Measurements from ENCODE around the gene ABL1. TPM values are rescaled to one million over a fixed set of nuclear protein-coding genes. Genes with fewer than 3 reads are reported as not detected.
"Not testable (repeated sequence)": the region's sequence is repeated elsewhere in the genome, so short reads cannot be mapped to it uniquely, and the experiment has no call there.

ABL1 gene
- polyA plus RNA-seq, 2 donors = 13.6 to 19.0 TPM

DNA sequence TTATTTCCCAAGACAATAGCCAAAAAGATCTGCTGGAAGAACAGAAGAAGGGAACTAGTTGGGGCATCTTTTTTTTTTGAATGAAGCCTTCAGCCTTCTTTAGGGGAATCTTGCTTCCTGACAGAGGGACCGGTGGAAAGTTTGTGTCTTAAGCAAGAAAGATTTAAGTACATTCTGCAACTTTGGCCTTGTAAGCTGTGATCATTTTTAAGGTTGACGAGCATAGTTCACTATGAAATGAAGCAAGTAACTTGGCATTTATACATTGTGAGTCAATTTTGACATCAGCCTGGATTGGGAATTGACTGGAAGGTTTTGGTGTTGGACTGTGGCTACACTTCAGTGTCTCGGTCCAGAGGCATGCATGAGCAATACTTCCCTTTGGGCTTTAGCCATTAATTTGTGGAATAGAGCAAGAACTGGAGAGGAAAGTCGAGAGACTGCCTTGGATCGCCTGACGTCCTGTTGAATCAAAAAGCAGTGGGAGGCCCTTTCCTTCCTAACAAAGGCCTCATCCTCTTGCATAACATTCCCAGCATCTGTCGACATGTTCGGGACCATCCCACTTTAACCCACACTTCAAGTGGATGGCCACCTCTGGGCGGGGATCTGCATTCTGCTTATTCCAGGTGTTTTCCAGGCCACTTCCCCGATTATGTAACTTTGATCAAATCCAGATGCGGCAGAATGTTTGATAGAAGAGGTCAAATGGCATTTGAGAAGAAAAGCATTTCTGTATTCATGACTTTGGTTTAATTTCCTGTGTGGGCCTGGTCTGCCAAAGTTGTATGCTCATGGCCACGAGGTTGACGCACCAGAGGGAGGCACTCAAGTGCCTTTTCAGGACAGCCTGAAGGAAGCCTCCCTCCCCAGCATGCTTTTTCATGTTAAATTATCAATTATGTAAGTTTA lies 12.5 kb downstream of the ABL1 start:
- H3K27ac ChIP-seq (ENCODE audit: low read depth in 2 of 2, low read length in 1 of 2) = peak overlapping the region; percentile 80 to 84
- H3K36me3 ChIP-seq (ENCODE audit: control insufficient read depth in 2 of 2, insufficient read depth in 2 of 2, low read length in 1 of 2) = no peaks in the 10 kb centered on the region
- WGBS, 2 donors = 18 to 40% methylated on average over 13 of the region's 13 CpGs
- peaks cover 2 to 13% of the 10 kb centered on the region in 2 donors for H3K4me1 ChIP-seq (ENCODE audit: control insufficient read depth in 2 of 2, insufficient read depth in 2 of 2, low read length in 1 of 2)
- no peak overlapping the region for H3K4me3 ChIP-seq (ENCODE audit: low read depth in 1 of 2, low read length in 2 of 2)
- H3K27me3 ChIP-seq (ENCODE audit: control insufficient read depth in 1 of 2, insufficient read depth in 2 of 2, low read length in 2 of 2) = no peaks in the 10 kb centered on the region
- H3K9me3 ChIP-seq (ENCODE audit: control insufficient read depth in 2 of 2, insufficient read depth in 1 of 2, low read depth in 1 of 2, low read length in 1 of 2) = no peaks in the 10 kb centered on the region

DNA sequence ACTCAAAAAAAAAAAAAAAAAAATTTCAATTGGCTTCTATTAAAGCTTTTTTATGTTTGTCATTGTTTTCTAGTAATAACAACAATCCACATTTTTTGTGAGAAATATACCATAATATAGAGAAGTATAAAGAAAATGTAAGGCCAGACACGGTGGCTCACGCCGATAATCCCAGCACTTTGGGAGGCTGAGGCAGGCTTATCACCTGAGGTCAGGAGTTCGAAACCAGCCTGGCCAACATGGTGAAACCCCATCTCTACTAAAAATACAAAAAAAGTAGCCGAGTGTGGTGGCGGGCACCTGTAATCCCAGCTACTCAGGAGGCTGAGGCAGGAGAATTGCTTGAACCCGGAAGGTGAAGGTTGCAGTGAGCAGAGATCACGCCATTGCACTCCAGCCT lies 13.5 kb downstream of the ABL1 start:
- 96% methylated on average over 8 of the region's 8 CpGs for WGBS, 2 donors
- not testable (repeated sequence) for H3K4me1 ChIP-seq (ENCODE audit: control insufficient read depth in 2 of 2, insufficient read depth in 2 of 2, low read length in 1 of 2); H3K36me3 ChIP-seq (ENCODE audit: control insufficient read depth in 2 of 2, insufficient read depth in 2 of 2, low read length in 1 of 2); H3K9me3 ChIP-seq (ENCODE audit: control insufficient read depth in 2 of 2, insufficient read depth in 1 of 2, low read depth in 1 of 2, low read length in 1 of 2); H3K4me3 ChIP-seq (ENCODE audit: low read depth in 1 of 2, low read length in 2 of 2); H3K27me3 ChIP-seq (ENCODE audit: control insufficient read depth in 1 of 2, insufficient read depth in 2 of 2, low read length in 2 of 2)
- H3K27ac ChIP-seq (ENCODE audit: low read depth in 2 of 2, low read length in 1 of 2) = peak overlapping the region; percentile 60 to 84

GRCh38 chr9:130849356-130849755 lies 14.3 kb downstream of the ABL1 start:
- 79 to 80% methylated on average over 9 of the region's 9 CpGs for WGBS, 2 donors
- no peak overlapping the region for H3K4me3 ChIP-seq (ENCODE audit: low read depth in 1 of 2, low read length in 2 of 2)
- peaks cover 0 to 3% of the 10 kb centered on the region in 2 donors for H3K36me3 ChIP-seq (ENCODE audit: control insufficient read depth in 2 of 2, insufficient read depth in 2 of 2, low read length in 1 of 2)
- H3K4me1 ChIP-seq (ENCODE audit: control insufficient read depth in 2 of 2, insufficient read depth in 2 of 2, low read length in 1 of 2) = peaks cover 2 to 3% of the 10 kb centered on the region in 2 donors
- no peaks in the 10 kb centered on the region for H3K9me3 ChIP-seq (ENCODE audit: control insufficient read depth in 2 of 2, insufficient read depth in 1 of 2, low read depth in 1 of 2, low read length in 1 of 2)
- H3K27me3 ChIP-seq (ENCODE audit: control insufficient read depth in 1 of 2, insufficient read depth in 2 of 2, low read length in 2 of 2) = no peaks in the 10 kb centered on the region
- H3K27ac ChIP-seq (ENCODE audit: low read depth in 2 of 2, low read length in 1 of 2) = no peak overlapping the region

DNA sequence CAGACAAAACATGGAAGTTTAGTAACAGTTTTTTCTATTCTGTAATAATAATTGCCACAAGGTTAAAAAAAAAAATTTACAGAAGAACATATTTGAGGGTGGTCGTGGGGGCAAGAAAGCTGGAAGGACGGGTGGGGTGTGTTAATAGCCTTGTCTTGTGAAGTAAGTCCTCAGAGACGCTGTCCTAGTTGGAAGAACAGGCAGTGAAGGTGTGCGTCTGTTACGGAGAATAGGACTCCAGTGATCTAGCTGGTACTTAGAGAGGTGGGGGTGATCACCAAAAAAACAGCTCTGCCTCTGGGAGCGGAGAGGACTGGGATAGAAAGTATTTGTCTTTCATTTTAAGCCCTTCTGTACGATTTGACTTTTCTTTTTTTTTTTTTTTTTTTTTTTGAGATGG lies 17.7 kb downstream of the ABL1 start:
- no peaks in the 10 kb centered on the region for H3K4me1 ChIP-seq (ENCODE audit: control insufficient read depth in 2 of 2, insufficient read depth in 2 of 2, low read length in 1 of 2)
- no peak overlapping the region for H3K27ac ChIP-seq (ENCODE audit: low read depth in 2 of 2, low read length in 1 of 2)
- peaks cover 3 to 9% of the 10 kb centered on the region in 2 donors for H3K36me3 ChIP-seq (ENCODE audit: control insufficient read depth in 2 of 2, insufficient read depth in 2 of 2, low read length in 1 of 2)
- WGBS, 2 donors = 84% methylated on average over 7 of the region's 7 CpGs
- no peaks in the 10 kb centered on the region for H3K27me3 ChIP-seq (ENCODE audit: control insufficient read depth in 1 of 2, insufficient read depth in 2 of 2, low read length in 2 of 2)
- H3K4me3 ChIP-seq (ENCODE audit: low read depth in 1 of 2, low read length in 2 of 2) = no peak overlapping the region
- H3K9me3 ChIP-seq (ENCODE audit: control insufficient read depth in 2 of 2, insufficient read depth in 1 of 2, low read depth in 1 of 2, low read length in 1 of 2) = no peaks in the 10 kb centered on the region

GRCh38 chr9:130854092-130854491 lies 19.0 kb downstream of the ABL1 start:
- Histone ChIP-seq H3K9me3 (ENCODE audit: control insufficient read depth in 2 of 2, insufficient read depth in 1 of 2, low read depth in 1 of 2, low read length in 1 of 2) (no peaks in the 10 kb centered on the region), H3K4me1 (ENCODE audit: control insufficient read depth in 2 of 2, insufficient read depth in 2 of 2, low read length in 1 of 2) (no peaks in the 10 kb centered on the region), H3K4me3 (ENCODE audit: low read depth in 1 of 2, low read length in 2 of 2) (no peak overlapping the region), H3K27me3 (ENCODE audit: control insufficient read depth in 1 of 2, insufficient read depth in 2 of 2, low read length in 2 of 2) (no peaks in the 10 kb centered on the region), H3K27ac (ENCODE audit: low read depth in 2 of 2, low read length in 1 of 2) (no peak overlapping the region), H3K36me3 (ENCODE audit: control insufficient read depth in 2 of 2, insufficient read depth in 2 of 2, low read length in 1 of 2) (peaks cover 6 to 14% of the 10 kb centered on the region in 2 donors)
- 83 to 85% methylated on average over 8 of the region's 8 CpGs for WGBS, 2 donors

DNA sequence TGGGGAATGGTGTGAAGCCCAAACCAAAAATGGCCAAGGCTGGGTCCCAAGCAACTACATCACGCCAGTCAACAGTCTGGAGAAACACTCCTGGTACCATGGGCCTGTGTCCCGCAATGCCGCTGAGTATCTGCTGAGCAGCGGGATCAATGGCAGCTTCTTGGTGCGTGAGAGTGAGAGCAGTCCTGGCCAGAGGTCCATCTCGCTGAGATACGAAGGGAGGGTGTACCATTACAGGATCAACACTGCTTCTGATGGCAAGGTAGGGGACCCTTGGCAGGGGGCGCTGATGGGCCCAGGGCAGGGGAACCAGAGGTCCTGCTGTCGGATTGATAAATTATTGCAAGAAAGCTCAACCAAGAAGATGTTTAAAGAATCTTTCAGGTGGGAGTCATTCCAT lies 19.8 kb downstream of the ABL1 start:
- Histone ChIP-seq H3K4me3 (ENCODE audit: low read depth in 1 of 2, low read length in 2 of 2) (no peak overlapping the region), H3K27me3 (ENCODE audit: control insufficient read depth in 1 of 2, insufficient read depth in 2 of 2, low read length in 2 of 2) (no peaks in the 10 kb centered on the region), H3K4me1 (ENCODE audit: control insufficient read depth in 2 of 2, insufficient read depth in 2 of 2, low read length in 1 of 2) (no peaks in the 10 kb centered on the region), H3K36me3 (ENCODE audit: control insufficient read depth in 2 of 2, insufficient read depth in 2 of 2, low read length in 1 of 2) (peaks cover 6 to 15% of the 10 kb centered on the region in 2 donors), H3K9me3 (ENCODE audit: control insufficient read depth in 2 of 2, insufficient read depth in 1 of 2, low read depth in 1 of 2, low read length in 1 of 2) (no peaks in the 10 kb centered on the region), H3K27ac (ENCODE audit: low read depth in 2 of 2, low read length in 1 of 2) (no peak overlapping the region)
- WGBS, 2 donors = 90 to 94% methylated on average over 9 of the region's 9 CpGs

DNA sequence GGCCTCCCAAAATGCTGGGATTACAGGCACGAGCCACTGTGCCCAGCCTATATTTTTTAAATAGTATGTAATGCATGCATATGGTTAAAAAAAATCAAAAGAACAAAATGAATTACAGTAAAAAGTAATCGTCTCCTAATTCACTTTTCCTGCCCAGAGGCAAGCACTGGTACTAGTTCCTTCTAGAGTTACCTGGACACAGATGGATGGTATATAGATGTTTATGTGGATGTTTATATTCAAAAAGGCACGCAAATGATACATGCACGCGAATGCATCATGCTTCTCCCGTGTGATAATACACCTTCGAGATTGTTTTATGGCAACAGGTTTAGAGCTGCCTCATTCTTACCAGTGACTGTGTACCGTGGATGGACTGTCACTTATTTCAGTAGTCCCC lies 21.4 kb downstream of the ABL1 start:
- Histone ChIP-seq H3K9me3 (ENCODE audit: control insufficient read depth in 2 of 2, insufficient read depth in 1 of 2, low read depth in 1 of 2, low read length in 1 of 2) (no peaks in the 10 kb centered on the region), H3K4me3 (ENCODE audit: low read depth in 1 of 2, low read length in 2 of 2) (no peak overlapping the region), H3K36me3 (ENCODE audit: control insufficient read depth in 2 of 2, insufficient read depth in 2 of 2, low read length in 1 of 2) (peaks cover 6 to 22% of the 10 kb centered on the region in 2 donors), H3K4me1 (ENCODE audit: control insufficient read depth in 2 of 2, insufficient read depth in 2 of 2, low read length in 1 of 2) (peaks cover 0 to 6% of the 10 kb centered on the region in 2 donors), H3K27ac (ENCODE audit: low read depth in 2 of 2, low read length in 1 of 2) (no peak overlapping the region), H3K27me3 (ENCODE audit: control insufficient read depth in 1 of 2, insufficient read depth in 2 of 2, low read length in 2 of 2) (no peaks in the 10 kb centered on the region)
- 77 to 80% methylated on average over 8 of the region's 8 CpGs for WGBS, 2 donors

DNA sequence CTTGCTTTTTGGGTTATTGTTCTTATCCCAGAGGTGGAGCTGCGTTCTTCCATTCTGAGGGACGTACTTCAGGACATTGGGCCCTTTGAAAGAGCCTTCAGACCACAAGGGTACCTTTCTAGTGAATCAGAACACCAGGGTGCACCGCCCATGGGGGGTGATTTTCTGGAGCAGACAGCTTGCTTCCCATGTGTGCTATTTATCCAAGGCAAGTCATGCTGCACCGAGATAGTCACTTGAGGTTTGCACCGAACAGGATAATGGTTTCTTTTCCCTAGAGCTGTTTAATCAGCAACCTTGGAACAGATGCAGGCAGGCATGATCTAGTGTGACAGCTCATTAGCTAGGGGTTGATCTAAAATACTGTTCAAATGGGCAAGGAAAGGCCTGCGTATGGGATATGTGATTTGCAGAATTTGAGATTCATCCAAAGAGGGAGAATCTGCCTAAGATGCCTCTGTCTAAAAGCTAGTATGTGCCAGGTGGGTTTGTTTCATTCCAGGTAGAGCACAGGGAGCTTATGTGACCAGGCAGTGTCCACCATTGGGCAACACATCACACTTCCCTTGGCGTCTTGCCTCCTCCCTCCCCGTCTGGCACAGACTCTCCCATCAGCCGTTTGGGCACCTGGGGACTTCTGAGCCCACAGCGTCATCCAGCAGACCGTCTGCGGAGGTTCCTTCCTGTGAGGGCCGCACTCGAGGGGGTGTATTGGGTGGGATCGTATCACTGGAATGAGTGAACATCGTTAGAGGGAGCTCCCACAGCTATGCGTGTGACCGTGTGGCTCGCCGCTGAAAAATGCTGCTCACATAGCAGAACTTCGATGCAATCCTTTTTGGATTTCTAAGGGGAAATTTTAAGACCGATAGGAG lies 23.0 kb downstream of the ABL1 start:
- Histone ChIP-seq H3K4me1 (ENCODE audit: control insufficient read depth in 2 of 2, insufficient read depth in 2 of 2, low read length in 1 of 2) (peaks cover 0 to 10% of the 10 kb centered on the region in 2 donors), H3K4me3 (ENCODE audit: low read depth in 1 of 2, low read length in 2 of 2) (no peak overlapping the region), H3K27ac (ENCODE audit: low read depth in 2 of 2, low read length in 1 of 2) (peak overlapping the region; percentile 0 to 11), H3K9me3 (ENCODE audit: control insufficient read depth in 2 of 2, insufficient read depth in 1 of 2, low read depth in 1 of 2, low read length in 1 of 2) (no peaks in the 10 kb centered on the region), H3K27me3 (ENCODE audit: control insufficient read depth in 1 of 2, insufficient read depth in 2 of 2, low read length in 2 of 2) (no peaks in the 10 kb centered on the region), H3K36me3 (ENCODE audit: control insufficient read depth in 2 of 2, insufficient read depth in 2 of 2, low read length in 1 of 2) (peaks cover 6 to 29% of the 10 kb centered on the region in 2 donors)
- WGBS, 2 donors = 61 to 69% methylated on average over 22 of the region's 22 CpGs

DNA sequence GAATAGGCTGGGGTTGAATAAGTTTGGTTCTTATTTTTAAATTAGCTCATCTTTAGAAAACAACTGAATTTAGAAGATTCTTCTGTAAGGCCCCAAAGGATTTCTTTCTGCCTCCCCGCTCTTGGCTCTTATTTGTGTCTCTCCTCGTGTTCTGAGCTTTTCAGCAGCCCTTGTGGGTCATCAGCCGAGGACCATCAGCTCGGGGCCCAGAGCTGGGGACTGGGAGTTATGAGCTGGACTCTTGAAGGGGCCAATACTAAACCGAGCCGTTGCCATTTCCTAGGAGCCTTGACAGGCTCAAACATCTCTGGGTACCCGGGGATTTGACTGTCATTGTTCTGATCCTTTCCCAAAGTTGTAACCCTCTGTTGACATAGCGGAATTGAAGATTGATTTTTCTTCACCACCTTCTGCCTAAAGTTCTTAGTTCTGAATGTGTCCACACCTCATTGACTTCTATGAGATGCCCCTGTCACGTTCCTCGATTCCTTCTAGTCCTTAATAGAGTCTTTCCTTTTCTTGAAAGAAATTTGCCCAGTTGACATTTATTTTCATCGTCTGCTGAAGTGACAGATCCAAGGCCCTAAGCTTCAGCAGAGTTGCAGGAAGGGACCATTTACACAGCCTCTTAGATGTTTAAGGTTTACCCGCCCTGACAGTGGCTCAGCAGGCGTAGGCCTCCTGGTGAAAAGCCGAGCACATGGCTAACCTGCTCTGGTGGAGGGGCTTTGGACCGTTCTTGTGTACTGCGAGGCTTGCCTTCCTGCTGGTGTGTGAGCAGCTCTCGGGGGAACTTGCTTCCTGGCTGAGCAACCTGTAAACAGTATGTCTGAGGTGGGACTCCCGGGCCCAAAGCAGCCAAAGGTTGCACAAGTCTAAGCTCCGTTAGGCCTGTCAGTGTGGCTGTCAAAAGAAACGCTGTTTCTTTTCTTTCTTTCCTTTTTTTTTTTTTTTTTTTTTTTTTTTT lies 24.0 kb downstream of the ABL1 start:
- WGBS, 2 donors = 68 to 76% methylated on average over 20 of the region's 20 CpGs
- Histone ChIP-seq H3K27me3 (ENCODE audit: control insufficient read depth in 1 of 2, insufficient read depth in 2 of 2, low read length in 2 of 2) (no peaks in the 10 kb centered on the region), H3K9me3 (ENCODE audit: control insufficient read depth in 2 of 2, insufficient read depth in 1 of 2, low read depth in 1 of 2, low read length in 1 of 2) (no peaks in the 10 kb centered on the region), H3K4me3 (ENCODE audit: low read depth in 1 of 2, low read length in 2 of 2) (no peak overlapping the region), H3K4me1 (ENCODE audit: control insufficient read depth in 2 of 2, insufficient read depth in 2 of 2, low read length in 1 of 2) (peaks cover 0 to 10% of the 10 kb centered on the region in 2 donors), H3K36me3 (ENCODE audit: control insufficient read depth in 2 of 2, insufficient read depth in 2 of 2, low read length in 1 of 2) (peaks cover 6 to 28% of the 10 kb centered on the region in 2 donors), H3K27ac (ENCODE audit: low read depth in 2 of 2, low read length in 1 of 2) (peak overlapping the region; percentile 6 to 59)
